HK-2 (cell line): ENCODE results near the gene RAPGEF4.

Experiments used
- DNase-seq: peaks from one replicate; pipeline ENCODE4 v3.0.0-alpha.2; 2018; ENCODE audit not compliant: unreplicated experiment

The RAPGEF4 gene

GRCh38 chr2:173059971-173060461, 324.4 kb downstream of the RAPGEF4 start:
- no peak for DNase-seq

DNA sequence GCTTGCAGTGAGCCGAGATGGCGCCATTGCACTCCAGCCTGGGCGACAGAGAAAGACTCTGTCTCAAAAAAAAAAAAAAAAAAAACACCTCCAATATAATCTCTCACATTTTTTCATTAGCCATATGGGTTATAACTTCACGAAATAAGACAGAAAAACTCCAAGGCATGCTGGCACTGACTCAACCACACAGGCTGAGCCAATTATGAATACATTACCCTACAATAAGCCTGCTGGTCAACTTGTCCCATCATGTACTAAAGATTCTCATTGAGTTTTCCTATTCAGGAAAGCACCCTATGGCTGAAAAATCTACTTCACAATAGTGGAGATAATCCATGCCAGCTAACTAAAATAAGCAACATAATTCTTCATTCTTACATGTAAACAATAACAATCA, 327.2 kb downstream of the RAPGEF4 start:
- no peak for DNase-seq

- DNase-seq, result no peak
These were observed 328.6 kb downstream of the RAPGEF4 start for GRCh38 chr2:173064151-173064805.

GRCh38 chr2:173066887-173067676, 331.4 kb downstream of the RAPGEF4 start:
- DNase-seq, result no peak

GRCh38 chr2:173075056-173075780, 339.6 kb downstream of the RAPGEF4 start:
- no peak for DNase-seq

DNA sequence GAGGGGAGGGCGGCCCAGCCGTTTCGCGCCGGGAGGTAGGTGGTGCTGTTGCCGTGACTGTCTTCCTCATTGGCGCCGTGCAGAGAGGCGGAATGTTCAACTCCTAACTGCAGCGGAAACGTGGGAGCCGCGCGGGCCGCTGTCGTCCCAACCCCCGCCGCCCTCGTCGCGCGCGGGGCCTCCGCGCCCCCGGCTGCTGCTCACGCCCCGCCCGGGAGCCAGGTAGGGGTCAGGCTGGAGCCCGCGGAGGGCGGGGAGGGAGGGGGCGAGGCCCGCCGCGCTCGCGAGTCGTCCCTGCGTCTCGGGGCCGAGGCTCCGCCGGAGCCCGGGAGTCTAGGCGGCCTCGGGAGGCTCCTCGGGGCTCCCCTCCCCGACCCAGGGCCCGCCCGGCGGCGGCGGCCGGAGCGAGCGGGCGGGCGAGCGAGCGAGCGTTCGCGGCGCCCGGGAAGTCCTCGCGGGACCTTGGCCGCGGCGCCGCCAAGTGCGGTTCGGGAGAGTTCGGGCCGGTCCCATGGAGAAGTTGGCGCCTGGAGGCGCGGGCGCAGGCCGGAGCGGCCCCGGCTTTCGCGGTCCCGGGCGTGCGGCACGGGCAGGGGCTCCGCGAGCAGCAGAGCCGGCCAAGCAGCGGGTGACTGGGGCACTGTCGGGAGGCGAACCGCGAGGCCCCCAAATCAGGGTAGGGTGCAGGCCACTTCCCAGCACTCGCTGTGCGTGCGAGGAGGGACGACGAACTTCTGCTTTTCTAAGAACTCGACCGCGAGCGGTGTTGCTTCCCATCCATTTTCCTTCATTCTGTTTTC, 340.3 kb downstream of the RAPGEF4 start, which contains the start of gene MAP3K20:
TSS of gene MAP3K20 (plus strand) at position 66 of the 800 bp plus-strand sequence. CDS start 15,186 bp downstream, outside the sequence.
- peak; percentile 76 for DNase-seq

- DNase-seq, result peak; percentile 50
These were observed 341.1 kb downstream of the RAPGEF4 start for GRCh38 chr2:173076581-173077345.

- DNase-seq, result no peak
These were observed 342.0 kb downstream of the RAPGEF4 start for GRCh38 chr2:173077506-173078177.

DNA sequence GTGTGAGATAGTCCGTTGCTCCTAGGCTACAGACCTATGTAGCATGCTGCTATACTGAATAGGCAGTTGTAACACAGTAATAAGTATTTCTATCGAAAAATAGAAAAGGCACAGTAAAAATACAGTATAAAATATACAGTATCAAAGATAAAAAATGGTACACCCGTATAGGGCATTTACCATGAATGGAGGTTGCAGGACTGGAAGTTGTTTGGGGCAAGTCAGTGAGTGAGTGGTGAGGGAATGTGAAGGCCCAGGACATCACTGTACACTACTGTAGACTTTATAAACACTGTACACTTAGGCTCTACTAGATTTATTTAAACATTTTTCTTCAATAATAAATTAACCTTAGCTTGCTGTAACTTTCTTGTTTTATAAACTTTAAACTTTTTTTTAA, 343.5 kb downstream of the RAPGEF4 start:
- no peak for DNase-seq

- no peak for DNase-seq
These were observed 344.6 kb downstream of the RAPGEF4 start for GRCh38 chr2:173079973-173080860.

GRCh38 chr2:173086518-173087213, 351.0 kb downstream of the RAPGEF4 start:
- no peak for DNase-seq

DNA sequence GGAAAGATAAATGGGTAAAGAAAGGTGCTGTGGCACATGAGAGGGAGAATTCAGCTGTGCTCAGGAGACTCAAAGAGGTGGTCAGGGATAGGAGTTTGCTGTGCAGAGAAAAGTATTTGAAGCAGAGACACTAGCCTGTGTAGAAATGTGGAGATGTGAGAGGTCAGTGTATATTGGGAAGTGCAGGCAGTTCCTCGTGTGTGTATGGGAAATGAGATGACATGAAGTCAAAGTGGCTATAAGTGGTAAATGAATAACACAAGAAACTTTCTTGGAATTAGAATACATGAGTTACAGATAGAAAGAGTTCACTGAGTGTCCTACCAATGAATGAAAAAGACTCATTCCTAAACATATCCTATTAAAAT, 351.6 kb downstream of the RAPGEF4 start:
- no peak for DNase-seq

DNA sequence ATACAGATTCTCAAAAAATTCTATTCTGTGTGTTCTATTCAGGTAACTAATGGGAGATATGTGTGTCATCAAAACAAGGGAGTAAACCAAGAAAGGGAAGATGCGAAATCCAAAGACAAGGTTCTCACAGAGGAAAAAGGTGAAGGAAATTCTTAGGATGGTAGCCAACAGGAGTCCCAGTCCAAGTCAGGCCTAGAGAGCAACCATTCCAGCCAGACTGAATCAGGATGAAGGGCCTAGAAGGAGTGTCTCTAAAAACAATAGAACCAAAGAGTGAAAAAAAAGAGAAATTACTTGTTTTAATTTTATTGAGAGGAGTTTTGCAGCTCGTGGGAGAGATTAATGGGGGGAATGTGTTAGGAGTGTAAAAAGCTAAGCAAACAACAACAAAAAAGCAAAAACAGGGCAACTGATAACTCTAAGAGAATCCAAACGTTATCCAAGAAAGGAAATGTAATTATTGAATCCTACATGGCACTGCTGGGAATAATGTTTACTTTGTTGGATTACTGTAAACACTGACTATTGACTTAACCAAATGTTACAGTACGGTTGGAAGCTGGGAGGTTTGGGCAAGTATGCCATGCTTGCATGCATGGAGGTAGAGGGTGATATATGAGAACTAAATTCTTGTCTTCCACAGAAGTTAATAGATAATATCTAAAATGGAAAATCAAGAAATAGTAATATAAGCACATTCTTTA, 352.3 kb downstream of the RAPGEF4 start:
- no peak for DNase-seq

GRCh38 chr2:173090276-173090877, 354.7 kb downstream of the RAPGEF4 start:
- DNase-seq, result no peak

GRCh38 chr2:173090973-173091660, 355.5 kb downstream of the RAPGEF4 start:
- DNase-seq, result no peak

GRCh38 chr2:173091910-173092309, 356.3 kb downstream of the RAPGEF4 start:
- DNase-seq, result no peak

- no peak for DNase-seq
These were observed 357.3 kb downstream of the RAPGEF4 start for GRCh38 chr2:173092844-173093402.
